ENCODE measurements around the gene IPCEF1.
"Not testable (repeated sequence)": the region's sequence is repeated elsewhere in the genome, so short reads cannot be mapped to it uniquely, and the experiment has no call there.

The IPCEF1 gene

GRCh38 chr6:154334147-154334546 is 22.5 kb downstream of the IPCEF1 start:
- DNase-seq (ENCODE audit: low read depth in 2 of 2): not testable (repeated sequence)

- no peak for DNase-seq (ENCODE audit: low read depth in 2 of 2)
These were observed 24.9 kb downstream of the IPCEF1 start for GRCh38 chr6:154331750-154332149.

GRCh38 chr6:154329350-154330170 is 27.0 kb downstream of the IPCEF1 start:
- DNase-seq (ENCODE audit: low read depth in 2 of 2): no peak

GRCh38 chr6:154327313-154327712 is 29.3 kb downstream of the IPCEF1 start:
- not testable (repeated sequence) for DNase-seq (ENCODE audit: low read depth in 2 of 2)

- no peak for DNase-seq (ENCODE audit: low read depth in 2 of 2)
These were observed 31.5 kb downstream of the IPCEF1 start for GRCh38 chr6:154325142-154325541.

- no peak for DNase-seq (ENCODE audit: low read depth in 2 of 2)
These were observed 36.4 kb downstream of the IPCEF1 start for GRCh38 chr6:154320181-154320580.

- no peak for DNase-seq (ENCODE audit: low read depth in 2 of 2)
These were observed 37.3 kb downstream of the IPCEF1 start for GRCh38 chr6:154319231-154319858.

GRCh38 chr6:154318721-154319120 is 37.9 kb downstream of the IPCEF1 start:
- no peak for DNase-seq (ENCODE audit: low read depth in 2 of 2)

- DNase-seq (ENCODE audit: low read depth in 2 of 2): no peak
These were observed 40.5 kb downstream of the IPCEF1 start for GRCh38 chr6:154316131-154316530.

- DNase-seq (ENCODE audit: low read depth in 2 of 2): no peak
These were observed 42.5 kb downstream of the IPCEF1 start for GRCh38 chr6:154314084-154314483.

- DNase-seq (ENCODE audit: low read depth in 2 of 2): no peak
These were observed 47.6 kb downstream of the IPCEF1 start for GRCh38 chr6:154308986-154309385.

GRCh38 chr6:154307696-154308425 is 48.7 kb downstream of the IPCEF1 start:
- DNase-seq (ENCODE audit: low read depth in 2 of 2): no peak

GRCh38 chr6:154307147-154307546 is 49.5 kb downstream of the IPCEF1 start:
- not testable (repeated sequence) for DNase-seq (ENCODE audit: low read depth in 2 of 2)

GRCh38 chr6:154306696-154307095 is 49.9 kb downstream of the IPCEF1 start:
- no peak for DNase-seq (ENCODE audit: low read depth in 2 of 2)

GRCh38 chr6:154304191-154304590 is 52.4 kb downstream of the IPCEF1 start:
- DNase-seq (ENCODE audit: low read depth in 2 of 2): no peak

- not testable (repeated sequence) for DNase-seq (ENCODE audit: low read depth in 2 of 2)
These were observed 53.0 kb downstream of the IPCEF1 start for GRCh38 chr6:154303642-154304041.

- no peak for DNase-seq (ENCODE audit: low read depth in 2 of 2)
These were observed 54.5 kb downstream of the IPCEF1 start for GRCh38 chr6:154301839-154302752.

GRCh38 chr6:154301086-154301625 is 55.4 kb downstream of the IPCEF1 start:
- no peak for DNase-seq (ENCODE audit: low read depth in 2 of 2)

GRCh38 chr6:154298297-154298696 is 58.3 kb downstream of the IPCEF1 start:
- no peak for DNase-seq (ENCODE audit: low read depth in 2 of 2)

- DNase-seq (ENCODE audit: low read depth in 2 of 2): no peak
These were observed 58.9 kb downstream of the IPCEF1 start for GRCh38 chr6:154297721-154298120.

- DNase-seq (ENCODE audit: low read depth in 2 of 2): no peak
These were observed 59.4 kb downstream of the IPCEF1 start for GRCh38 chr6:154297210-154297609.
